Stimulated activated CD4-positive, alpha-beta T cell treated with anti-CD3 and anti-CD28 coated beads, Interleukin-2, amount 100 ng/mL, for 24 hours (primary cell): Measurements from ENCODE around the gene MSI2.
A peak's percentile ranks its signal among the peaks of the same experiment; 100 is the strongest.

ENCODE experiments used
- DNase-seq, 2 donors: peaks; one replicate each; pipeline ENCODE4 v3.0.0-alpha.2; 2020

The MSI2 gene

GRCh38 chr17:57678393-57678792 is 422.1 kb downstream of the MSI2 start:
- no peak for DNase-seq

- DNase-seq: no peak
Measured at GRCh38 chr17:57679356-57679755, 423.0 kb downstream of the MSI2 start.

GRCh38 chr17:57679906-57680695 is 423.8 kb downstream of the MSI2 start:
- no peak for DNase-seq

GRCh38 chr17:57682701-57683100 is 426.4 kb downstream of the MSI2 start:
- DNase-seq: no peak

GRCh38 chr17:57684711-57685498 is 428.6 kb downstream of the MSI2 start:
- no peak for DNase-seq

- DNase-seq: no peak
Measured at GRCh38 chr17:57685499-57686132, 429.3 kb downstream of the MSI2 start.

GRCh38 chr17:57687642-57688041 is 431.3 kb downstream of the MSI2 start:
- DNase-seq: no peak

- DNase-seq: no peak
Measured at GRCh38 chr17:57689254-57689653, 432.9 kb downstream of the MSI2 start.

GRCh38 chr17:57691939-57692338 is 435.6 kb downstream of the MSI2 start:
- no peak for DNase-seq

GRCh38 chr17:57692770-57693169 is 436.4 kb downstream of the MSI2 start:
- DNase-seq: no peak

GRCh38 chr17:57694051-57694450 is 437.7 kb downstream of the MSI2 start:
- DNase-seq: no peak

GRCh38 chr17:57696050-57696449 is 439.7 kb downstream of the MSI2 start:
- no peak for DNase-seq

GRCh38 chr17:57697197-57697596 is 440.9 kb downstream of the MSI2 start:
- no peak for DNase-seq

- DNase-seq: peak in 1 of 2 donors; percentile 14
Measured at GRCh38 chr17:57697891-57698711, 441.8 kb downstream of the MSI2 start.

GRCh38 chr17:57699751-57700219 is 443.5 kb downstream of the MSI2 start:
- no peak for DNase-seq

- no peak for DNase-seq
Measured at GRCh38 chr17:57701124-57701523, 444.8 kb downstream of the MSI2 start.

- no peak for DNase-seq
Measured at GRCh38 chr17:57703273-57703672, 446.9 kb downstream of the MSI2 start.

GRCh38 chr17:57704448-57704847 is 448.1 kb downstream of the MSI2 start:
- no peak for DNase-seq

- no peak for DNase-seq
Measured at GRCh38 chr17:57705921-57706695, 449.8 kb downstream of the MSI2 start.

GRCh38 chr17:57706761-57707160 is 450.4 kb downstream of the MSI2 start:
- no peak for DNase-seq

- DNase-seq: no peak
Measured at GRCh38 chr17:57707892-57708291, 451.6 kb downstream of the MSI2 start.

GRCh38 chr17:57708410-57708809 is 452.1 kb downstream of the MSI2 start:
- no peak for DNase-seq
